ENCODE data around the gene TCL1A.

GRCh38 chr14:95700221-95700976 lies 13.5 kb downstream of the TCL1A start:
- TF ChIP-seq FOXA1 (IDR thresholded peaks at IDR 0.05) (no peak), ARNT (IDR thresholded peaks at IDR 0.05) (no peak), ZNF384 (IDR thresholded peaks at IDR 0.05) (no peak), ELF4 (IDR thresholded peaks at IDR 0.05) (no peak)

Measured in HEK293T (cell line).